GM12878 (cell line): ENCODE measurements around the gene UNK.

Source experiments
- BCL11A ChIP-seq: IDR thresholded peaks from 2 replicates; pipeline ENCODE4 v1.6.1; 2011; ENCODE audit warnings: low read depth, low read length
- NFIC ChIP-seq: IDR thresholded peaks from 2 replicates; pipeline ENCODE4 v1.6.1; 2012; ENCODE audit warnings: low read depth, mild to moderate bottlenecking, inconsistent platforms, low read length, moderate library complexity
- POLR2AphosphoS2 ChIP-seq: IDR thresholded peaks from 2 replicates; pipeline ENCODE4 v1.6.1; 2011; ENCODE audit warnings: low read depth, mild to moderate bottlenecking, low read length, improper control_type of control experiment, moderate library complexity
- RUNX3 ChIP-seq: IDR thresholded peaks from 2 replicates; pipeline ENCODE4 v1.6.1; 2012; ENCODE audit warnings: low read length, inconsistent platforms
- SIX5 ChIP-seq: IDR thresholded peaks from 2 replicates; pipeline ENCODE4 v1.6.1; 2011; ENCODE audit warnings: mild to moderate bottlenecking, low read depth, low read length, moderate library complexity; ENCODE audit not compliant: severe bottlenecking
- SMARCA5 ChIP-seq: fragments of 450-650 bp; IDR thresholded peaks from 2 replicates; pipeline ENCODE4 v1.6.1; 2017; ENCODE audit warnings: mild to moderate bottlenecking
- TARDBP ChIP-seq: IDR thresholded peaks from 2 replicates; pipeline ENCODE4 v1.6.1; 2016; ENCODE audit warnings: borderline replicate concordance
- TF ChIP-seq, protein P1 (sequence below), 3 experiments: IDR thresholded peaks in 2 of 3; conservative IDR thresholded peaks in 1 of 3; 2 replicates each; pipeline ENCODE4 v1.5.1; 2011; ENCODE audit warnings: low read depth in 3 of 3, low read length in 3 of 3, mild to moderate bottlenecking in 3 of 3, control low read depth in 2 of 3, moderate library complexity in 2 of 3, inconsistent platforms in 1 of 3, mixed read lengths in 1 of 3; ENCODE audit not compliant: control insufficient read depth in 2 of 3, insufficient read depth in 1 of 3; ENCODE audit errors: extremely low read depth in 1 of 3

- TF ChIP-seq POLR2AphosphoS2 = no peak
- TF ChIP-seq TARDBP = no peak
- no peak for TF ChIP-seq SIX5
- TF ChIP-seq, protein P1, sequence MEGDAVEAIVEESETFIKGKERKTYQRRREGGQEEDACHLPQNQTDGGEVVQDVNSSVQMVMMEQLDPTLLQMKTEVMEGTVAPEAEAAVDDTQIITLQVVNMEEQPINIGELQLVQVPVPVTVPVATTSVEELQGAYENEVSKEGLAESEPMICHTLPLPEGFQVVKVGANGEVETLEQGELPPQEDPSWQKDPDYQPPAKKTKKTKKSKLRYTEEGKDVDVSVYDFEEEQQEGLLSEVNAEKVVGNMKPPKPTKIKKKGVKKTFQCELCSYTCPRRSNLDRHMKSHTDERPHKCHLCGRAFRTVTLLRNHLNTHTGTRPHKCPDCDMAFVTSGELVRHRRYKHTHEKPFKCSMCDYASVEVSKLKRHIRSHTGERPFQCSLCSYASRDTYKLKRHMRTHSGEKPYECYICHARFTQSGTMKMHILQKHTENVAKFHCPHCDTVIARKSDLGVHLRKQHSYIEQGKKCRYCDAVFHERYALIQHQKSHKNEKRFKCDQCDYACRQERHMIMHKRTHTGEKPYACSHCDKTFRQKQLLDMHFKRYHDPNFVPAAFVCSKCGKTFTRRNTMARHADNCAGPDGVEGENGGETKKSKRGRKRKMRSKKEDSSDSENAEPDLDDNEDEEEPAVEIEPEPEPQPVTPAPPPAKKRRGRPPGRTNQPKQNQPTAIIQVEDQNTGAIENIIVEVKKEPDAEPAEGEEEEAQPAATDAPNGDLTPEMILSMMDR (IDR thresholded peaks at IDR 0.05 in 2 of 3, conservative IDR thresholded peaks at IDR 0.05 in 1 of 3; ENCODE audit: control insufficient read depth in 2 of 3, extremely low read depth in 1 of 3, insufficient read depth in 1 of 3, low read depth in 3 of 3, low read length in 3 of 3) = no peak
- no peak for TF ChIP-seq NFIC
- TF ChIP-seq SMARCA5 = no peak
- TF ChIP-seq BCL11A = no peak
- no peak for TF ChIP-seq RUNX3
Measured at GRCh38 chr17:75793460-75793859, 8.9 kb downstream of the UNK start.
